DND-41 (cell line): ENCODE data around the gene KCNIP1.

ENCODE experiments used
- ATAC-seq: fragments of 200-7000 bp; cut with Tn5 transposase; 3 replicates; pipeline ENCODE4 v1.9.1; 2021; ENCODE audit warnings: low read depth; ENCODE audit not compliant: insufficient read depth
- DNase-seq: peaks from one replicate; pipeline ENCODE4 v3.0.0-alpha.2; 2020
- H2AFZ ChIP-seq: 2 replicates; pipeline ENCODE4 v1.6.0; 2012; ENCODE audit warnings: low read depth, low read length
- H3K27ac ChIP-seq: 2 replicates; pipeline ENCODE4 v1.5.1; 2012; ENCODE audit warnings: low read length, inconsistent platforms
- H3K27me3 ChIP-seq: fragments of 200-600 bp; sonication (generic); 2 replicates; pipeline ENCODE4 v1.6.0; 2012; ENCODE audit warnings: low read length, mild to moderate bottlenecking, inconsistent platforms; ENCODE audit not compliant: insufficient read depth, poor library complexity
- H3K36me3 ChIP-seq: 2 replicates; pipeline ENCODE4 v1.5.1; 2012; ENCODE audit warnings: low read length, inconsistent platforms; ENCODE audit not compliant: insufficient read depth
- H3K4me1 ChIP-seq: 2 replicates; pipeline ENCODE4 v1.5.1; 2012; ENCODE audit warnings: mild to moderate bottlenecking, low read length; ENCODE audit not compliant: insufficient read depth
- H3K4me2 ChIP-seq: 2 replicates; pipeline ENCODE4 v1.6.0; 2012; ENCODE audit warnings: mild to moderate bottlenecking, moderate library complexity, low read length, inconsistent platforms; ENCODE audit not compliant: insufficient read depth
- H3K4me3 ChIP-seq, 2 experiments: fragments of 200-600 bp in 1 of 2; shearing (Covaris generic) in 1 of 2; 2 replicates each; pipeline ENCODE4 v1.5.1; 2012 to 2016; ENCODE audit warnings: inconsistent platforms in 2 of 2, low read length in 2 of 2, mild to moderate bottlenecking in 2 of 2, low read depth in 1 of 2, moderate library complexity in 1 of 2
- H3K79me2 ChIP-seq: 2 replicates; pipeline ENCODE4 v1.6.0; 2012; ENCODE audit warnings: low read length, inconsistent platforms; ENCODE audit not compliant: insufficient read depth
- H3K9ac ChIP-seq: 2 replicates; pipeline ENCODE4 v1.6.0; 2012; ENCODE audit warnings: low read depth, mild to moderate bottlenecking, inconsistent platforms, low read length, moderate library complexity
- H3K9me3 ChIP-seq: 2 replicates; pipeline ENCODE4 v1.5.1; 2012; ENCODE audit warnings: low read length, moderate library complexity, mild to moderate bottlenecking, inconsistent platforms; ENCODE audit not compliant: insufficient read depth, severe bottlenecking
- H4K20me1 ChIP-seq: 2 replicates; pipeline ENCODE4 v1.6.0; 2012; ENCODE audit warnings: low read length; ENCODE audit not compliant: insufficient read depth
- CTCF ChIP-seq: IDR thresholded peaks from 2 replicates; pipeline ENCODE4 v1.5.1; 2012; ENCODE audit warnings: borderline replicate concordance, low read length, moderate library complexity, mild to moderate bottlenecking; ENCODE audit not compliant: poor library complexity, severe bottlenecking; ENCODE audit errors: extremely low read depth
- EZH2 ChIP-seq: IDR thresholded peaks from 3 replicates; pipeline ENCODE4 v1.6.1; 2012; ENCODE audit warnings: borderline replicate concordance, low read depth, mild to moderate bottlenecking, moderate library complexity, low read length, inconsistent platforms; ENCODE audit not compliant: severe bottlenecking

Gene KCNIP1

GRCh38 chr5:170596482-170597044, 92.7 kb downstream of the KCNIP1 start:
- H3K79me2 ChIP-seq = no peaks in the 10 kb centered on the region
- H3K9ac ChIP-seq = no peak overlapping the region
- no peaks in the 10 kb centered on the region for H3K9me3 ChIP-seq
- H3K27ac ChIP-seq = no peak overlapping the region
- H3K4me2 ChIP-seq = no peak overlapping the region
- TF ChIP-seq EZH2 (no peak), CTCF (no peak)
- DNase-seq = no peak
- H2AFZ ChIP-seq = no peak overlapping the region
- H3K4me1 ChIP-seq = no peaks in the 10 kb centered on the region
- no peak for ATAC-seq
- peaks cover 23% of the 10 kb centered on the region for H3K27me3 ChIP-seq
- no peak overlapping the region for H3K4me3 ChIP-seq
- peaks cover 2% of the 10 kb centered on the region; the same call in 1 of the 2 replicates for H4K20me1 ChIP-seq
- no peaks in the 10 kb centered on the region for H3K36me3 ChIP-seq

GRCh38 chr5:170597109-170597751, 93.4 kb downstream of the KCNIP1 start:
- H4K20me1 ChIP-seq = peaks cover 2% of the 10 kb centered on the region; the same call in 1 of the 2 replicates
- no peaks in the 10 kb centered on the region for H3K36me3 ChIP-seq
- no peaks in the 10 kb centered on the region for H3K4me1 ChIP-seq
- peaks cover 26% of the 10 kb centered on the region for H3K27me3 ChIP-seq
- no peak for DNase-seq
- H3K79me2 ChIP-seq = no peaks in the 10 kb centered on the region
- TF ChIP-seq CTCF = no peak
- TF ChIP-seq EZH2 = no peak
- no peak overlapping the region for H3K27ac ChIP-seq
- H3K4me2 ChIP-seq = no peak overlapping the region
- H3K9ac ChIP-seq = no peak overlapping the region
- H3K9me3 ChIP-seq = no peaks in the 10 kb centered on the region
- no peak for ATAC-seq
- no peak overlapping the region for H2AFZ ChIP-seq
- no peak overlapping the region for H3K4me3 ChIP-seq

- H3K4me1 ChIP-seq = no peaks in the 10 kb centered on the region
- DNase-seq = no peak
- H2AFZ ChIP-seq = no peak overlapping the region
- H3K9me3 ChIP-seq = no peaks in the 10 kb centered on the region
- TF ChIP-seq EZH2 (no peak), CTCF (no peak)
- no peak overlapping the region for H3K4me3 ChIP-seq
- no peak for ATAC-seq
- H3K27me3 ChIP-seq = peaks cover 26% of the 10 kb centered on the region
- H3K4me2 ChIP-seq = no peak overlapping the region
- H4K20me1 ChIP-seq = peaks cover 2% of the 10 kb centered on the region; the same call in 1 of the 2 replicates
- no peaks in the 10 kb centered on the region for H3K36me3 ChIP-seq
- H3K27ac ChIP-seq = no peak overlapping the region
- no peaks in the 10 kb centered on the region for H3K79me2 ChIP-seq
- no peak overlapping the region for H3K9ac ChIP-seq
Observed at GRCh38 chr5:170597872-170598271, 94.1 kb downstream of the KCNIP1 start.
